Retina (tissue), 1 donor: ENCODE data around the gene ACOT4.
"Not testable (repeated sequence)": the region's sequence is repeated elsewhere in the genome, so short reads cannot be mapped to it uniquely, and the experiment has no call there.

ENCODE experiments used
- DNase-seq: peaks from one replicate; pipeline ENCODE4 v3.0.0-alpha.2; 2016

Gene ACOT4, protein sequence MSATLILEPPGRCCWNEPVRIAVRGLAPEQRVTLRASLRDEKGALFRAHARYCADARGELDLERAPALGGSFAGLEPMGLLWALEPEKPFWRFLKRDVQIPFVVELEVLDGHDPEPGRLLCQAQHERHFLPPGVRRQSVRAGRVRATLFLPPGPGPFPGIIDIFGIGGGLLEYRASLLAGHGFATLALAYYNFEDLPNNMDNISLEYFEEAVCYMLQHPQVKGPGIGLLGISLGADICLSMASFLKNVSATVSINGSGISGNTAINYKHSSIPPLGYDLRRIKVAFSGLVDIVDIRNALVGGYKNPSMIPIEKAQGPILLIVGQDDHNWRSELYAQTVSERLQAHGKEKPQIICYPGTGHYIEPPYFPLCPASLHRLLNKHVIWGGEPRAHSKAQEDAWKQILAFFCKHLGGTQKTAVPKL

DNA sequence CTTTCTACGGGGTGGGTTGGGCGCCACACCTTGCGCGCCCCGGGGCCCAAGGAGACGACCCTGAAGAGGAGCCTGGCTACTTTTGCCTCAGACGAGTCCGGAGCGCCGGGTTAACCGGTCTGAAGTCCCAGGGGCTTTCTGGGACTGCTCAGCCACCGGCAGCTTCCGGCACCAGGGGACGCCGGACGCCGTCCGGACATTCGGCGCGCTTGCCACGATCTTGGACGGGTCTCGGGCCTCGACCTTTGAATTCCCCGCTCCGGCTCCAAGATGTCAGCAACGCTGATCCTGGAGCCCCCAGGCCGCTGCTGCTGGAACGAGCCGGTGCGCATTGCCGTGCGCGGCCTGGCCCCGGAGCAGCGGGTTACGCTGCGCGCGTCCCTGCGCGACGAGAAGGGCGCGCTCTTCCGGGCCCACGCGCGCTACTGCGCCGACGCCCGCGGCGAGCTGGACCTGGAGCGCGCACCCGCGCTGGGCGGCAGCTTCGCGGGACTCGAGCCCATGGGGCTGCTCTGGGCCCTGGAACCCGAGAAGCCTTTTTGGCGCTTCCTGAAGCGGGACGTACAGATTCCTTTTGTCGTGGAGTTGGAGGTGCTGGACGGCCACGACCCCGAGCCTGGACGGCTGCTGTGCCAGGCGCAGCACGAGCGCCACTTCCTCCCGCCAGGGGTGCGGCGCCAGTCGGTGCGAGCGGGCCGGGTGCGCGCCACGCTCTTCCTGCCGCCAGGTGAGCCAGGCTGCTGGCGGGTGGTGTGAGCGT is at the start of gene ACOT4:
Gene ACOT4 (plus strand): TSS at position 184 of the 760 bp plus-strand sequence. CDS start 87 bp downstream, at position 271.
- peak; percentile 84 for DNase-seq

DNA sequence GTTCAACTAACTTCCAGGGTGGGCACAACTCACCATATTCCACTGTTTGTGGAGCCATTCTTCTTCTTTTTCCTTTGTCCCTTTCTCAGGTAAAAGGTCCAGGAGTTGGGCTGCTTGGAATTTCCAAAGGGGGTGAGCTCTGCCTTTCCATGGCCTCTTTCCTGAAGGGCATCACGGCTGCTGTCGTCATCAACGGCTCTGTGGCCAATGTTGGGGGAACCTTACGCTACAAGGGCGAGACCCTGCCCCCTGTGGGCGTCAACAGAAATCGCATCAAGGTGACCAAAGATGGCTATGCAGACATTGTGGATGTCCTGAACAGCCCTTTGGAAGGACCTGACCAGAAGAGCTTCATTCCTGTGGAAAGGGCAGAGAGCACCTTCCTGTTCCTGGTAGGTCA is 48.7 kb upstream of the ACOT4 start:
- not testable (repeated sequence) for DNase-seq

- DNase-seq = not testable (repeated sequence)
Measured at GRCh38 chr14:73545353-73545752, 46.3 kb upstream of the ACOT4 start.

- DNase-seq = not testable (repeated sequence)
Measured at GRCh38 chr14:73549097-73549496, 42.6 kb upstream of the ACOT4 start.

DNA sequence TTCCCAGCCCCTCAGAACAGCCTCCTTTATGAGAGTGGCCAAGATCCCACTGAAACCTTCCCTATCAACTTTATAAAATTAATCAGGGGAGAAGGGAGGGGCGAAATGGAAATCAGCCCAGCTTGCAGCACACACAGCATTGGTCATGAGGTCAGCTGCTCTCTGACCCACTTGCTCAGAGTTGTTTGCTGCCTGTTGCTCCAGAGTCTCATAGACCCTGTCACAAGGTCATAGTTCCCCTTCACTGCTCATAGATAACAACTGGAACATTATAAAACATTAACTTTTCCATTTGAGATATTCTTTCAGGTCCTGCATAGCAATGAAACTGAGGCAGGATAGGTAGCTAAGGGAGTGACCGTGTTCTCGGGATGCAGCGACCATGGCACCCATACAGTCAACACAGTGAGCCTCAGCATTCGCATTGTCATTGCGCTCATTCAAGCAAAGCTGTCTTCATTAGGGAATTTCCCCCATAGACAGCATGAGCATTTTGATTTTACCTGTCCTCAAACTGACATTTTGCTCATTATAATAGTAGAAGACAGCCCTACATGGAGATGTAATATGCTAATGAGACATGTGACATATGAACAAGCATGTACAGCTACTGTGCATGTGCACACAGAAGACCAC is 41.7 kb upstream of the ACOT4 start:
- not testable (repeated sequence) for DNase-seq

- DNase-seq = no peak
Measured at GRCh38 chr14:73553845-73554244, 37.8 kb upstream of the ACOT4 start.

DNA sequence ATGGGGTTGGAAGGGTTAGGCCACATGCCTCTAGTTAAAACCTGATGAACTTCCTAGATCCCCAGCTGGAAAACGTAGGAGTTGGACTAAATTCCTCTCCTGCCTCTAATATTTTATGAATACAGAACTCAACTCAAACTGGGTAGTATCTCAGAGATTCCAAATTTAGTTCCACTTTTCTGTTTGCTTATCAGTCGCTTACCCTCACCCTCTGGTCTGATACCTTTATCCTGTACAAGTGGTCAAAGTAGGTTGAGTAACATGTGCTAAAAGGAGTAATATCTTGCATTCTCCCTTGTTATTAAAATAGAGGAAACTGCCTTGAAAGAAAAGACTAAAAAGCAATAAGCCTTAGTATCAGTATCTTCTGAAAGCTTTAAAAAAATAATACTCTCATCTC is 34.5 kb upstream of the ACOT4 start:
- DNase-seq = not testable (repeated sequence)

- DNase-seq = not testable (repeated sequence)
Measured at GRCh38 chr14:73558238-73558637, 33.4 kb upstream of the ACOT4 start.

DNA sequence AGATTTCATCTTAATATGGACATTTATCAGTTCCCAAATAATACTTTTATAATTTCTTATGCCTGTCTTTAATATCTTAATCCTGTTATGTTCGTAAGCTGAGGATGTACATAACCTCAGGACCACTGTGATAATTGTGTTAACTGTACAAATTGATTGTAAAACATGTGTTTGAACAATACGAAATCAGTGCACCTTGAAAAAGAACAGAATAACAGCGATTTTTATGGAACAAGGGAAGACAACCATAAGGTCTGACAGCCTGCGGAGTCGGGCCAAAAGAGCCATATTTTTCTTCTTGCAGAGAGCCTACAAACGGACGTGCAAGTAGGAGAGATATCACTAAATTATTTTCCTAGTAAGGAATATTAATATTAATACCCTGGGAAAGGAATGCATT is 29.4 kb upstream of the ACOT4 start:
- not testable (repeated sequence) for DNase-seq

DNA sequence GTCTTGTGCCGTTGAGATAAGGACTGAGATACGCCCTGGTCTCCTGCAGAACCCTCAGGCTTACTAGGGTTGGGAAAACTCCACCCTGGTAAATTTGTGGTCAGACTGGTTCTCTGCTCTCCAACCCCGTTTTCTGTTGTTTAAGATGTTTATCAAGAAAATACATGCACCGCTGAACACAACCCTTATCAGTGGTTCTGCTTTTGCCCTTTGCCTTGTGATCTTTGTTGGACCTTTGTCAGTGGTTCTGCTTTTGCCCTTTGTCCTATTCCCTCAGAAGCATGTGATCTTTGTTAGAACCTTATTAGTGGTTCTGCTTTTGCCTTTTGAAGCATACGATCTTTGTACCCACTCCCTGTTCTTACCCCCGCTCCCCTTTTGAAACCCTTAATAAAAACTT is 29.0 kb upstream of the ACOT4 start:
- not testable (repeated sequence) for DNase-seq

DNA sequence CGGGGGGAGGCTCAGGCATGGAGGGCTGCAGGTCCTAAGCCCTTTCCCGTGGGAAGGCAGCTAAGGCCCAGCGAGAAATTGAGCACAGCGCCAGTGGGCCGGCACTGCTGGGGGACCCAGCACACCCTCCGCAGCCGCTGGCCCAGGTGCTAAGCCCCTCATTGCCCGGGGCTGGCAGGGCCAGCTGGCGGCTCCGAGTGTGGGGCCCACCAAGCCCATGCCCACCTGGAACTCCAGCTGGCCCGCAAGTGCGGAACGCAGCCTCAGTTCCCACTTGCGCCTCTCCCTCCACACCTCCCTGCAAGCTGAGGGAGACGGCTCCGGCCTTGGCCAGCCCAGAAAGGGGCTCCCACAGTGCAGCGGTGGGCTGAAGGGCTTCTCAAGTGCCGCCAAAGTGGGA is 25.2 kb upstream of the ACOT4 start:
- DNase-seq = not testable (repeated sequence)

- DNase-seq = not testable (repeated sequence)
Measured at GRCh38 chr14:73566935-73567334, 24.7 kb upstream of the ACOT4 start.

- DNase-seq = no peak
Measured at GRCh38 chr14:73567358-73567757, 24.3 kb upstream of the ACOT4 start.

GRCh38 chr14:73567951-73568885 is 23.5 kb upstream of the ACOT4 start:
- DNase-seq = no peak

DNA sequence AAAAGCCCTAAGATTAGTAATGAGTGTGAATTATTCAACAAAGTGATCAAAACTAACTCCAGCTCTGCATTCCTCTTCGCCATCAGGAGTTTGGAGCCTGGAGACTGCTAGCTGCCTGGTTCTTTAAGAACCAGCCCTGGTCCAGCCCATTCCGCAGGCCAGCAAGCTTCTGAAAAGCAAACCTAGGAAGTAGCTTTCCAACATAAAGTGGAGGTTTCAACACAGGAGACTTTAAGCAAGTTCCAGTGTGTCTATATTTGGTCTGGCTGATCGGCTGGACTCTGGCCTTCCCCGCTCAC is 22.8 kb upstream of the ACOT4 start:
- DNase-seq = not testable (repeated sequence)

GRCh38 chr14:73569185-73569958 is 22.3 kb upstream of the ACOT4 start, which contains the start of gene ACOT2:
Gene ACOT2, plus strand, starts transcription at chr14:73569213. Its CDS starts 28 bp downstream, at chr14:73569241.
- DNase-seq = peak; percentile 96

GRCh38 chr14:73570913-73571312 is 20.8 kb upstream of the ACOT4 start:
- peak; percentile 58 for DNase-seq

- DNase-seq = not testable (repeated sequence)
Measured at GRCh38 chr14:73573034-73573433, 18.6 kb upstream of the ACOT4 start.

- not testable (repeated sequence) for DNase-seq
Measured at GRCh38 chr14:73573740-73574139, 17.9 kb upstream of the ACOT4 start.

- DNase-seq = not testable (repeated sequence)
Measured at GRCh38 chr14:73574251-73574650, 17.4 kb upstream of the ACOT4 start.

DNA sequence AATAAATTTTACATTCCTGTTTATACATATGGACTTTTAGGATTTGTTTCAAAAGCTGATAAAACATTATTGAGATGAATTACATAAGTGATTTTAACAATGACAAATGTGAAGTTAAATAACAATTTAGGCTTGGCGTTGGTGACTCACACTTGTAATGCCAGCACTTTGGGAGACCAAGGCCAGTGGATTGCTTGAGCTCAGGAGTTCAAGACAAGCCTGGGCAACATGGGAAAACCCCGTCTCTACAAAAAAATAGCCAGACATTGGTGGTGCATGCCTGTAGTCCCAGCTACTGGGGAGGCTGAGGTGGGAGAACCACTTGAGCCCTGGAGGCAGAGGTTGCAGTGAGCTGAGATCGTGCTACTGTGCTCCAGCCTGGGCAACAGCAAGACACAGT is 15.3 kb upstream of the ACOT4 start:
- no peak for DNase-seq
